T-cell (primary cell): ENCODE results near the gene SGCG. TPM values are rescaled to one million over a fixed set of nuclear protein-coding genes. Genes with fewer than 3 reads are reported as not detected.
"Not testable (repeated sequence)": the region's sequence is repeated elsewhere in the genome, so short reads cannot be mapped to it uniquely, and the experiment has no call there.

Experiments used
- ATAC-seq, 4 experiments: fragments of 200-7000 bp in 3 of 4; fragments of 150-1000 bp in 1 of 4; cut with Tn5 transposase; replicated peaks in 1 of 4; 1 replicate in 3 of 4; 2 replicates in 1 of 4; pipeline ENCODE4 v1.10.0; 2021; ENCODE audit warnings: moderate library complexity in 3 of 4, mild to moderate bottlenecking in 2 of 4, moderate number of reproducible peaks in 1 of 4
- CTCF ChIA-PET, 2 donors: fragments of 300-600 bp; sonication (Branson Sonifier 250); formaldehyde crosslinking; loops; one replicate each; lab custom pipeline; 2022; ENCODE audit warnings: antibody characterized with exemption in 2 of 2; lab: Charles Lee
- POLR2A ChIA-PET, 2 donors: fragments of 300-600 bp; sonication (Branson Sonifier 250); formaldehyde crosslinking; loops; one replicate each; lab custom pipeline; 2022; ENCODE audit warnings: antibody characterized with exemption in 2 of 2; lab: Charles Lee
- DNase-seq, 35 experiments: peaks; one replicate each; pipeline versions ENCODE4 v3.0.0 to v3.0.0-alpha.2; 2013 to 2023
- H3K27ac ChIP-seq: one replicate; pipeline ENCODE4 v1.5.1; 2013; ENCODE audit warnings: low read length
- H3K27me3 ChIP-seq, 2 experiments: replicated peaks in 1 of 2; 1 replicate in 1 of 2; 2 replicates in 1 of 2; pipeline versions ENCODE4 v1.6.1 to v1.7.0; 2013; ENCODE audit warnings: low read length in 1 of 2, mixed read lengths in 1 of 2; ENCODE audit not compliant: control insufficient read depth in 2 of 2, insufficient read depth in 2 of 2; ENCODE audit errors: extremely low read depth in 1 of 2
- H3K36me3 ChIP-seq, 2 donors: 1 replicate in 1 of 2; 2 replicates in 1 of 2; pipeline versions ENCODE4 v1.6.1 to v1.7.0; 2013; ENCODE audit warnings: low read length in 1 of 2; ENCODE audit not compliant: control insufficient read depth in 2 of 2, insufficient read depth in 1 of 2; ENCODE audit errors: extremely low read depth in 1 of 2
- H3K4me1 ChIP-seq, 2 experiments: 1 replicate in 1 of 2; 2 replicates in 1 of 2; pipeline versions ENCODE4 v1.6.1 to v1.7.0; 2013; ENCODE audit warnings: low read length in 2 of 2, mixed read lengths in 1 of 2; ENCODE audit not compliant: insufficient read depth in 2 of 2, control insufficient read depth in 1 of 2; ENCODE audit errors: extremely low read depth in 1 of 2
- H3K4me3 ChIP-seq, 2 donors: 1 replicate in 1 of 2; 2 replicates in 1 of 2; pipeline versions ENCODE4 v1.5.1 to v1.7.0; 2013; ENCODE audit warnings: mild to moderate bottlenecking in 2 of 2, low read length in 1 of 2, moderate library complexity in 1 of 2; ENCODE audit not compliant: control insufficient read depth in 1 of 2; ENCODE audit errors: extremely low read depth in 1 of 2
- H3K9me3 ChIP-seq: 2 replicates; pipeline ENCODE4 v1.7.0; 2013
- H3K27ac Mint-ChIP-seq, 2 donors: one replicate each; pipeline ENCODE4 v1.8.0; 2020 to 2021; ENCODE audit warnings: mild to moderate bottlenecking in 2 of 2, mixed read lengths in 2 of 2
- H3K27me3 Mint-ChIP-seq, 2 donors: one replicate each; pipeline ENCODE4 v1.8.0; 2021 to 2022; ENCODE audit warnings: mixed read lengths in 2 of 2
- H3K36me3 Mint-ChIP-seq: one replicate; pipeline ENCODE4 v1.8.0; 2021; ENCODE audit warnings: mixed read lengths
- H3K4me1 Mint-ChIP-seq, 3 donors: one replicate each; pipeline ENCODE4 v1.8.0; 2020 to 2022; ENCODE audit warnings: mixed read lengths in 3 of 3, mild to moderate bottlenecking in 1 of 3
- H3K4me3 Mint-ChIP-seq, 3 donors: one replicate each; pipeline ENCODE4 v1.8.0; 2020 to 2022; ENCODE audit warnings: mild to moderate bottlenecking in 3 of 3, mixed read lengths in 3 of 3, moderate library complexity in 3 of 3
- H3K9me3 Mint-ChIP-seq, 3 donors: one replicate each; pipeline ENCODE4 v1.8.0; 2020 to 2022; ENCODE audit warnings: mixed read lengths in 3 of 3
- whole genome bisulfite sequencing: methylation state at CpG from one replicate; pipeline ENCODE4 v1.1.5; 2013; ENCODE audit warnings: missing lambda C conversion rate; ENCODE audit not compliant: insufficient coverage; 5-methylcytosine and 5-hydroxymethylcytosine counted together
- total RNA-seq, 35 experiments: library from RNA in 6 of 35; stranded (reverse) in 6 of 35; fragments of 120-200 nt in 1 of 35; gene quantifications; one replicate each; pipeline versions ENCODE4 v1.2.1 to v1.2.4 and lab custom pipeline; 2013 to 2026

SGCG gene
- total RNA-seq, 5 donors from 2014 or later (not counting 1 experiment from before 2014, with no cell fraction given) = not detected

GRCh38 chr13:23279321-23279720 lies 98.5 kb downstream of the SGCG start:
- ATAC-seq (no peak), DNase-seq (no peak)
- H3K9me3 ChIP-seq = no peaks in the 10 kb centered on the region
- H3K4me1 ChIP-seq = no peaks in the 10 kb centered on the region
- no CpG with 5 or more reads among the region's 5 CpGs for WGBS
- POLR2A ChIA-PET = no interaction called here
- H3K27me3 ChIP-seq = no peaks in the 10 kb centered on the region
- H3K27ac ChIP-seq = no peak overlapping the region
- CTCF ChIA-PET = no interaction called here
- Mint-ChIP-seq H3K36me3 (no peaks in the 10 kb centered on the region), H3K9me3 (peaks cover 0 to 10% (median 4%) of the 10 kb centered on the region in 3 donors), H3K4me1 (no peaks in the 10 kb centered on the region), H3K4me3 (no peak overlapping the region), H3K27me3 (peaks cover 5 to 17% of the 10 kb centered on the region in 2 donors), H3K27ac (no peak overlapping the region)
- H3K36me3 ChIP-seq = no peaks in the 10 kb centered on the region
- no peak overlapping the region for H3K4me3 ChIP-seq

- no peaks in the 10 kb centered on the region for H3K36me3 Mint-ChIP-seq
- H3K27me3 Mint-ChIP-seq = peaks cover 5 to 6% of the 10 kb centered on the region in 2 donors
- ChIA-PET CTCF (no interaction called here), POLR2A (no interaction called here)
- Histone ChIP-seq H3K36me3 (no peaks in the 10 kb centered on the region), H3K27me3 (peaks cover 0 to 13% of the 10 kb centered on the region in 2 experiments), H3K4me1 (no peaks in the 10 kb centered on the region), H3K4me3 (no peak overlapping the region), H3K27ac (no peak overlapping the region), H3K9me3 (no peaks in the 10 kb centered on the region)
- no peak overlapping the region for H3K27ac Mint-ChIP-seq
- no peaks in the 10 kb centered on the region for H3K4me1 Mint-ChIP-seq
- DNase-seq (no peak), ATAC-seq (no peak)
- no CpG with 5 or more reads among the region's 1 CpG for WGBS
- no peak overlapping the region for H3K4me3 Mint-ChIP-seq
- peaks cover 0 to 3% (median 0%) of the 10 kb centered on the region in 3 donors for H3K9me3 Mint-ChIP-seq
Measured at GRCh38 chr13:23288564-23288963, 107.8 kb downstream of the SGCG start.

- no peaks in the 10 kb centered on the region for H3K36me3 ChIP-seq
- H3K27me3 Mint-ChIP-seq = peaks cover 5 to 6% of the 10 kb centered on the region in 2 donors
- no peak overlapping the region for H3K4me3 ChIP-seq
- H3K27ac ChIP-seq = no peak overlapping the region
- WGBS = 100% methylated on average over 1 of the region's 7 CpGs
- ATAC-seq (no peak), DNase-seq (no peak)
- H3K9me3 Mint-ChIP-seq = peaks cover 0 to 3% (median 0%) of the 10 kb centered on the region in 3 donors
- no peak overlapping the region for H3K4me3 Mint-ChIP-seq
- H3K9me3 ChIP-seq = no peaks in the 10 kb centered on the region
- H3K4me1 ChIP-seq = no peaks in the 10 kb centered on the region
- CTCF ChIA-PET = no interaction called here
- no peaks in the 10 kb centered on the region for H3K36me3 Mint-ChIP-seq
- no peaks in the 10 kb centered on the region for H3K4me1 Mint-ChIP-seq
- H3K27ac Mint-ChIP-seq = no peak overlapping the region
- H3K27me3 ChIP-seq = peaks cover 0 to 13% of the 10 kb centered on the region in 2 experiments
- POLR2A ChIA-PET = no interaction called here
Measured at GRCh38 chr13:23288995-23289394, 108.2 kb downstream of the SGCG start.

GRCh38 chr13:23289917-23290357 lies 109.2 kb downstream of the SGCG start:
- H3K4me1 Mint-ChIP-seq = no peaks in the 10 kb centered on the region
- ATAC-seq (no peak), DNase-seq (no peak)
- peaks cover 5% of the 10 kb centered on the region in 2 donors for H3K27me3 Mint-ChIP-seq
- no peak overlapping the region for H3K4me3 Mint-ChIP-seq
- ChIA-PET CTCF (no interaction called here), POLR2A (no interaction called here)
- H3K9me3 Mint-ChIP-seq = no peaks in the 10 kb centered on the region
- H3K9me3 ChIP-seq = no peaks in the 10 kb centered on the region
- no peak overlapping the region for H3K27ac Mint-ChIP-seq
- no peaks in the 10 kb centered on the region for H3K4me1 ChIP-seq
- peaks cover 0 to 11% of the 10 kb centered on the region in 2 experiments for H3K27me3 ChIP-seq
- no peak overlapping the region for H3K4me3 ChIP-seq
- WGBS = 65% methylated on average over 4 of the region's 5 CpGs
- H3K36me3 Mint-ChIP-seq = no peaks in the 10 kb centered on the region
- H3K27ac ChIP-seq = no peak overlapping the region
- H3K36me3 ChIP-seq = no peaks in the 10 kb centered on the region

- ChIA-PET CTCF (no interaction called here), POLR2A (no interaction called here)
- no peak overlapping the region for H3K27ac Mint-ChIP-seq
- no peaks in the 10 kb centered on the region for H3K36me3 Mint-ChIP-seq
- DNase-seq (no peak), ATAC-seq (no peak)
- H3K4me3 Mint-ChIP-seq = no peak overlapping the region
- peaks cover 0 to 7% of the 10 kb centered on the region in 2 donors for H3K27me3 Mint-ChIP-seq
- H3K4me1 Mint-ChIP-seq = no peaks in the 10 kb centered on the region
- Histone ChIP-seq H3K4me1 (no peaks in the 10 kb centered on the region), H3K36me3 (no peaks in the 10 kb centered on the region), H3K27me3 (no peaks in the 10 kb centered on the region), H3K9me3 (no peaks in the 10 kb centered on the region), H3K4me3 (no peak overlapping the region), H3K27ac (no peak overlapping the region)
- peaks cover 0 to 2% (median 0%) of the 10 kb centered on the region in 3 donors for H3K9me3 Mint-ChIP-seq
- WGBS = no CpG with 5 or more reads among the region's 1 CpG
Measured at GRCh38 chr13:23292586-23292985, 111.8 kb downstream of the SGCG start.

- H3K4me1 Mint-ChIP-seq, ATAC-seq, H3K27ac Mint-ChIP-seq, DNase-seq, H3K9me3 ChIP-seq, H3K27ac ChIP-seq, H3K4me3 ChIP-seq, H3K4me1 ChIP-seq, H3K9me3 Mint-ChIP-seq, H3K27me3 ChIP-seq, H3K36me3 ChIP-seq, POLR2A ChIA-PET, H3K4me3 Mint-ChIP-seq, CTCF ChIA-PET: not testable (repeated sequence)
- Mint-ChIP-seq H3K27me3 (peaks cover 9 to 29% of the 10 kb centered on the region in 2 donors), H3K36me3 (peaks cover 10% of the 10 kb centered on the region)
- WGBS = 96% methylated on average over 6 of the region's 6 CpGs
Measured at GRCh38 chr13:23314837-23315236, 134.1 kb downstream of the SGCG start.

GRCh38 chr13:23319883-23320224 lies 139.1 kb downstream of the SGCG start:
- Mint-ChIP-seq H3K4me1 (peaks cover 12 to 19% (median 15%) of the 10 kb centered on the region in 3 donors), H3K27ac (no peak overlapping the region), H3K4me3 (no peak overlapping the region), H3K36me3 (no peaks in the 10 kb centered on the region), H3K9me3 (no peaks in the 10 kb centered on the region), H3K27me3 (peaks cover 4 to 17% of the 10 kb centered on the region in 2 donors)
- H3K4me3 ChIP-seq = no peak overlapping the region
- H3K36me3 ChIP-seq = no peaks in the 10 kb centered on the region
- ChIA-PET POLR2A (no interaction called here), CTCF (no interaction called here)
- no peak overlapping the region for H3K27ac ChIP-seq
- no peaks in the 10 kb centered on the region for H3K9me3 ChIP-seq
- 100% methylated on average over 2 of the region's 3 CpGs for WGBS
- no peak for DNase-seq
- peaks cover 0 to 8% of the 10 kb centered on the region in 2 experiments for H3K4me1 ChIP-seq
- ATAC-seq = no peak
- H3K27me3 ChIP-seq = peaks cover 0 to 3% of the 10 kb centered on the region in 2 experiments
